Ovary (tissue), 9 donors: ENCODE data around the gene TYSND1. TPM values are rescaled to one million over a fixed set of nuclear protein-coding genes. Genes with fewer than 3 reads are reported as not detected.

ENCODE experiments used
- DNase-seq, 5 donors: peaks; one replicate each; pipeline ENCODE4 v3.0.0-alpha.2; 2019 to 2020
- H3K27ac ChIP-seq, 2 donors: fragments of 200-600 bp; one replicate each; pipeline versions ENCODE4 v1.5.1 to v1.8.0; 2019 to 2022
- H3K27me3 ChIP-seq: fragments of 200-600 bp; one replicate; pipeline ENCODE4 v1.8.0; 2022
- H3K36me3 ChIP-seq: fragments of 200-600 bp; sonication (generic); one replicate; pipeline ENCODE4 v1.5.1; 2019
- H3K4me1 ChIP-seq: one replicate; pipeline ENCODE4 v1.8.1; 2013; ENCODE audit warnings: mild to moderate bottlenecking, moderate library complexity; ENCODE audit not compliant: insufficient read depth
- H3K4me3 ChIP-seq: fragments of 200-600 bp; sonication (generic); one replicate; pipeline ENCODE4 v1.5.1; 2017
- H3K9me3 ChIP-seq, 2 donors: fragments of 200-600 bp in 1 of 2; sonication (generic) in 1 of 2; one replicate each; pipeline versions ENCODE4 v1.5.1 to v1.8.1; 2013 to 2019; ENCODE audit warnings: mild to moderate bottlenecking in 1 of 2, moderate library complexity in 1 of 2
- CTCF ChIP-seq, 3 donors: fragments of 450-650 bp in 2 of 3; fragments of 200-600 bp in 1 of 3; IDR thresholded peaks; one replicate each; pipeline versions ENCODE4 v1.5.1 to v1.8.0; 2016 to 2022; ENCODE audit warnings: antibody characterized with exemption in 3 of 3, mild to moderate bottlenecking in 1 of 3
- EP300 ChIP-seq: sonication (generic); formaldehyde crosslinking; IDR thresholded peaks from one replicate; pipeline ENCODE4 v1.6.1; 2017; ENCODE audit warnings: antibody characterized with exemption
- POLR2A ChIP-seq: fragments of 450-650 bp; IDR thresholded peaks from one replicate; pipeline ENCODE4 v1.6.1; 2017; ENCODE audit warnings: antibody characterized with exemption, mild to moderate bottlenecking, moderate library complexity
- WGBS, 3 donors: extraction: QIAGEN DNeasy Blood & Tissue Kit in 1 of 3; methylation state at CpG; one replicate each; pipeline versions ENCODE4 v1.1.5 to v1.1.7; 2013 to 2017; 5-methylcytosine and 5-hydroxymethylcytosine counted together
- intact Hi-C, 4 donors: fragments of 100-400 bp; cut with DNase I; formaldehyde crosslinking; loops; one replicate each; pipeline versions ENCODE4 v1.11.0 to v1.15.1; 2022 to 2023
- polyA plus RNA-seq, 2 donors: library from polyadenylated mRNA; stranded (reverse); fragments of 200-250 nt in 1 of 2; fragments of 350-450 nt in 1 of 2; fragmentation: Illumina TruSeq in 1 of 2; extraction: RNeasy Lipid Tissue Mini Kit (QIAGEN cat#74804) in 1 of 2; gene quantifications; one replicate each; pipeline ENCODE4 v1.2.3, GENCODE V29; 2013 to 2014
- total RNA-seq, 7 donors: library from RNA; depleted of rRNA in 2 of 7; stranded (reverse); fragments of >200 nt in 2 of 7; fragmentation: NEBNext Ultra II Directional in 3 of 7; extraction: Animal tissue kit (Norgen Biotek cat#: 25700) in 3 of 7; gene quantifications; one replicate each; pipeline versions ENCODE4 v1.1.0 to v1.2.4, GENCODE V29; 2016 to 2023
- donor health status: DM: no; HTN: no; CAD: no; lungs with moderate emphysema.
- donor health status: DM: no; HTN: no; CAD: no.
- donor health status: Bipolar disorder and iron deficiency.
- donor health status: DM: yes; HTN: yes; CAD: no.
- donor health status: DM: no; HTN: no; CAD: no.
- donor health status: DM: yes; HTN: yes; CAD: no.

The TYSND1 gene
- total and polyA plus RNA-seq, 9 donors: 3.5 to 12.4 (median 11.9) TPM

- Histone ChIP-seq H3K36me3 (no peaks in the 10 kb centered on the region), H3K27ac (no peak overlapping the region), H3K4me3 (no peak overlapping the region), H3K27me3 (no peaks in the 10 kb centered on the region), H3K4me1 (no peaks in the 10 kb centered on the region), H3K9me3 (no peaks in the 10 kb centered on the region)
- intact Hi-C loops: no loop called here
- no peak for DNase-seq
- WGBS, 3 donors: 39 to 65% (median 48%) methylated on average over 3 of the region's 3 CpGs
- TF ChIP-seq CTCF (IDR thresholded peaks at IDR 0.05): no peak
- no peak for TF ChIP-seq POLR2A
- TF ChIP-seq EP300: no peak
Observed at GRCh38 chr10:70088308-70088698, 58.2 kb downstream of the TYSND1 start.

Other genes with a start within 250 kb of the TYSND1 start
- 10 to 100 TPM in 6 of 7 donors, 1 to 10 TPM in 1; 6.3 to 24.6 (median 22.6) TPM for gene MACROH2A2, start 93.9 kb downstream of the TYSND1 start, total RNA-seq
- 10 to 100 TPM; 15.0 to 16.2 TPM for gene MACROH2A2, start 93.9 kb downstream of the TYSND1 start, polyA plus RNA-seq
- 10 to 100 TPM in 2 of 7 donors, 1 to 10 TPM in 5; 6.2 to 13.9 (median 8.2) TPM for gene AIFM2, start 13.9 kb downstream of the TYSND1 start, total RNA-seq
- gene AIFM2, start 13.9 kb downstream of the TYSND1 start, polyA plus RNA-seq: 1 to 10 TPM; 5.7 to 6.9 TPM
- 100 to 1,000 TPM in 4 of 7 donors, 10 to 100 TPM in 3; 53.9 to 125 (median 105) TPM for gene SAR1A, start 23.8 kb upstream of the TYSND1 start, total RNA-seq
- gene SAR1A, start 23.8 kb upstream of the TYSND1 start, polyA plus RNA-seq: 10 to 100 TPM; 38.3 to 60.9 TPM
- 100 to 1,000 TPM in 1 of 7 donors, 10 to 100 TPM in 6; 36.8 to 162 (median 78.4) TPM for gene PPA1, start 86.7 kb upstream of the TYSND1 start, total RNA-seq
- gene PPA1, start 86.7 kb upstream of the TYSND1 start, polyA plus RNA-seq: 10 to 100 TPM; 66.8 to 93.3 TPM
- gene NPFFR1, start 137.3 kb upstream of the TYSND1 start, total RNA-seq: 1 to 10 TPM in 1 of 7 donors, under 1 TPM in 6; 0.15 to 1.1 (median 0.24) TPM
- gene NPFFR1, start 137.3 kb upstream of the TYSND1 start, polyA plus RNA-seq: under 1 TPM; 0.04 to 0.10 TPM
- gene LRRC20, start 235.9 kb upstream of the TYSND1 start, total RNA-seq: 1 to 10 TPM; 2.1 to 9.4 (median 4.0) TPM
- gene LRRC20, start 235.9 kb upstream of the TYSND1 start, polyA plus RNA-seq: 1 to 10 TPM; 4.9 to 6.2 TPM